Right atrium auricular region (tissue), 2 donors: ENCODE data around the gene PHYHIPL. TPM values are rescaled to one million over a fixed set of nuclear protein-coding genes. Genes with fewer than 3 reads are reported as not detected.

Experiments
- DNase-seq: peaks from one replicate; pipeline ENCODE4 v3.0.0-alpha.2; 2019; ENCODE audit warnings: low spot score
- H3K27ac ChIP-seq, 2 donors: fragments of 200-600 bp; sonication (generic); 1 replicate in 1 of 2; 2 replicates in 1 of 2; pipeline ENCODE4 v1.5.1; 2016 to 2019
- H3K27me3 ChIP-seq, 2 donors: fragments of 200-600 bp; sonication (generic); one replicate each; pipeline versions ENCODE4 v1.5.1 to v1.6.0; 2017 to 2019
- H3K36me3 ChIP-seq: fragments of 200-600 bp; sonication (generic); one replicate; pipeline ENCODE4 v1.5.1; 2016
- H3K4me1 ChIP-seq, 2 donors: fragments of 200-600 bp; sonication (generic); one replicate each; pipeline versions ENCODE4 v1.5.1 to v1.6.0; 2017 to 2019
- H3K4me3 ChIP-seq, 2 donors: fragments of 200-600 bp; sonication (generic); 1 replicate in 1 of 2; 2 replicates in 1 of 2; pipeline ENCODE4 v1.5.1; 2017 to 2019; ENCODE audit warnings: mild to moderate bottlenecking in 1 of 2, moderate library complexity in 1 of 2
- H3K9me3 ChIP-seq, 2 donors: fragments of 200-600 bp; sonication (generic); one replicate each; pipeline ENCODE4 v1.5.1; 2019
- CTCF ChIP-seq, 2 donors: fragments of 200-600 bp; sonication (generic); IDR thresholded peaks; one replicate each; pipeline ENCODE4 v1.5.1; 2019; ENCODE audit warnings: antibody characterized with exemption in 2 of 2
- total RNA-seq, 2 donors: library from RNA; depleted of rRNA; stranded (reverse); fragments of >200 nt; gene quantifications; one replicate each; pipeline ENCODE4 v1.1.0, GENCODE V29; 2016

PHYHIPL gene
- total RNA-seq, 2 donors from 2014 or later = 0.28 TPM; not detected in 1

- no peak for TF ChIP-seq CTCF (IDR thresholded peaks at IDR 0.05)
- Histone ChIP-seq H3K9me3 (no peaks in the 10 kb centered on the region), H3K4me3 (no peak overlapping the region), H3K36me3 (no peaks in the 10 kb centered on the region), H3K27me3 (no peaks in the 10 kb centered on the region), H3K4me1 (no peaks in the 10 kb centered on the region), H3K27ac (no peak overlapping the region)
- no peak for DNase-seq
Observed at GRCh38 chr10:59133841-59134593, 42.4 kb upstream of the PHYHIPL start.

- no peak for TF ChIP-seq CTCF (IDR thresholded peaks at IDR 0.05)
- Histone ChIP-seq H3K36me3 (no peaks in the 10 kb centered on the region), H3K27ac (no peak overlapping the region), H3K4me1 (no peaks in the 10 kb centered on the region), H3K27me3 (no peaks in the 10 kb centered on the region), H3K9me3 (no peaks in the 10 kb centered on the region), H3K4me3 (no peak overlapping the region)
- DNase-seq = no peak
Observed at GRCh38 chr10:59134785-59135184, 41.7 kb upstream of the PHYHIPL start.

GRCh38 chr10:59135275-59135674 lies 41.2 kb upstream of the PHYHIPL start:
- TF ChIP-seq CTCF (IDR thresholded peaks at IDR 0.05) = no peak
- Histone ChIP-seq H3K9me3 (no peaks in the 10 kb centered on the region), H3K27me3 (no peaks in the 10 kb centered on the region), H3K4me1 (no peaks in the 10 kb centered on the region), H3K27ac (no peak overlapping the region), H3K36me3 (no peaks in the 10 kb centered on the region), H3K4me3 (no peak overlapping the region)
- no peak for DNase-seq

- H3K4me3 ChIP-seq = no peak overlapping the region
- H3K4me1 ChIP-seq = no peaks in the 10 kb centered on the region
- TF ChIP-seq CTCF (IDR thresholded peaks at IDR 0.05) = no peak
- no peak overlapping the region for H3K27ac ChIP-seq
- DNase-seq = no peak
- no peaks in the 10 kb centered on the region for H3K36me3 ChIP-seq
- H3K9me3 ChIP-seq = no peaks in the 10 kb centered on the region
- H3K27me3 ChIP-seq = no peaks in the 10 kb centered on the region
Observed at GRCh38 chr10:59138052-59138451, 38.4 kb upstream of the PHYHIPL start.

GRCh38 chr10:59143544-59143943 lies 32.9 kb upstream of the PHYHIPL start:
- H3K27me3 ChIP-seq = no peaks in the 10 kb centered on the region

More at GRCh38 chr10:59143544-59143943, 32.9 kb upstream of the PHYHIPL start:
- no peak for TF ChIP-seq CTCF (IDR thresholded peaks at IDR 0.05)
- no peaks in the 10 kb centered on the region for H3K9me3 ChIP-seq
- no peak for DNase-seq
- no peaks in the 10 kb centered on the region for H3K4me1 ChIP-seq
- H3K4me3 ChIP-seq = no peak overlapping the region
- no peak overlapping the region for H3K27ac ChIP-seq
- H3K36me3 ChIP-seq = no peaks in the 10 kb centered on the region
